ENCODE data around the gene CPEB1.

The CPEB1 gene

GRCh38 chr15:82647045-82647834 lies at the start of gene CPEB1:
TSS of gene CPEB1 (minus strand) at chr15:82647363. CDS start at chr15:82628459, 18,904 bp downstream.
- Mint-ChIP-seq H3K9me3 (no peaks in the 10 kb centered on the region), H3K27ac (peak within 1 kb of the TSS; percentile 21), H3K4me3 (peak within 1 kb of the TSS; percentile 79), H3K27me3 (peaks cover 23% of the 10 kb centered on the region), H3K4me1 (peaks cover 4% of the 10 kb centered on the region), H3K36me3 (no peaks in the 10 kb centered on the region)

GRCh38 chr15:82692171-82692570 lies 45.0 kb upstream of the CPEB1 start:
- H3K4me1 Mint-ChIP-seq: no peaks in the 10 kb centered on the region
- no peak overlapping the region for H3K4me3 Mint-ChIP-seq
- H3K27ac Mint-ChIP-seq: no peak overlapping the region
- H3K9me3 Mint-ChIP-seq: no peaks in the 10 kb centered on the region
- no peaks in the 10 kb centered on the region for H3K36me3 Mint-ChIP-seq
- no peaks in the 10 kb centered on the region for H3K27me3 Mint-ChIP-seq

- Mint-ChIP-seq H3K36me3 (no peaks in the 10 kb centered on the region), H3K27ac (no peak overlapping the region), H3K4me3 (no peak overlapping the region), H3K4me1 (no peaks in the 10 kb centered on the region), H3K27me3 (no peaks in the 10 kb centered on the region), H3K9me3 (no peaks in the 10 kb centered on the region)
Measured at GRCh38 chr15:82689147-82689546, 42.0 kb upstream of the CPEB1 start.

GRCh38 chr15:82688691-82689090 lies 41.5 kb upstream of the CPEB1 start:
- Mint-ChIP-seq H3K36me3 (no peaks in the 10 kb centered on the region), H3K27ac (no peak overlapping the region), H3K4me3 (no peak overlapping the region)

GRCh38 chr15:82681371-82681770 lies 34.2 kb upstream of the CPEB1 start:
- Mint-ChIP-seq H3K9me3 (no peaks in the 10 kb centered on the region), H3K4me1 (peaks cover 16% of the 10 kb centered on the region), H3K4me3 (peak overlapping the region; percentile 92), H3K27me3 (no peaks in the 10 kb centered on the region), H3K36me3 (no peaks in the 10 kb centered on the region), H3K27ac (peak overlapping the region; percentile 76)

More at GRCh38 chr15:82688691-82689090, 41.5 kb upstream of the CPEB1 start:
- no peaks in the 10 kb centered on the region for H3K9me3 Mint-ChIP-seq
- H3K4me1 Mint-ChIP-seq: no peaks in the 10 kb centered on the region
- H3K27me3 Mint-ChIP-seq: no peaks in the 10 kb centered on the region

- H3K36me3 Mint-ChIP-seq: no peaks in the 10 kb centered on the region
- H3K4me1 Mint-ChIP-seq: peaks cover 16% of the 10 kb centered on the region
- H3K27me3 Mint-ChIP-seq: no peaks in the 10 kb centered on the region
- H3K9me3 Mint-ChIP-seq: no peaks in the 10 kb centered on the region
- peak overlapping the region; percentile 89 for H3K27ac Mint-ChIP-seq
- peak overlapping the region; percentile 92 for H3K4me3 Mint-ChIP-seq
Measured at GRCh38 chr15:82680200-82681102, 33.3 kb upstream of the CPEB1 start.

- no peaks in the 10 kb centered on the region for H3K36me3 Mint-ChIP-seq
- H3K9me3 Mint-ChIP-seq: no peaks in the 10 kb centered on the region
- no peak overlapping the region for H3K27ac Mint-ChIP-seq
- peak overlapping the region; percentile 92 for H3K4me3 Mint-ChIP-seq
- H3K4me1 Mint-ChIP-seq: peaks cover 16% of the 10 kb centered on the region
- H3K27me3 Mint-ChIP-seq: no peaks in the 10 kb centered on the region
Measured at GRCh38 chr15:82679626-82680199, 32.5 kb upstream of the CPEB1 start.

GRCh38 chr15:82677720-82678323 lies 30.7 kb upstream of the CPEB1 start:
- H3K36me3 Mint-ChIP-seq: no peaks in the 10 kb centered on the region
- no peak overlapping the region for H3K27ac Mint-ChIP-seq
- H3K9me3 Mint-ChIP-seq: no peaks in the 10 kb centered on the region
- no peak overlapping the region for H3K4me3 Mint-ChIP-seq
- peaks cover 16% of the 10 kb centered on the region for H3K4me1 Mint-ChIP-seq
- H3K27me3 Mint-ChIP-seq: no peaks in the 10 kb centered on the region

GRCh38 chr15:82674873-82675272 lies 27.7 kb upstream of the CPEB1 start:
- no peaks in the 10 kb centered on the region for H3K9me3 Mint-ChIP-seq
- H3K27ac Mint-ChIP-seq: no peak overlapping the region
- H3K4me1 Mint-ChIP-seq: peaks cover 4% of the 10 kb centered on the region
- no peaks in the 10 kb centered on the region for H3K36me3 Mint-ChIP-seq
- H3K27me3 Mint-ChIP-seq: no peaks in the 10 kb centered on the region
- no peak overlapping the region for H3K4me3 Mint-ChIP-seq

- Mint-ChIP-seq H3K27me3 (no peaks in the 10 kb centered on the region), H3K36me3 (no peaks in the 10 kb centered on the region), H3K4me1 (no peaks in the 10 kb centered on the region), H3K9me3 (no peaks in the 10 kb centered on the region), H3K27ac (no peak overlapping the region), H3K4me3 (no peak overlapping the region)
Measured at GRCh38 chr15:82670699-82671098, 23.5 kb upstream of the CPEB1 start.

- Mint-ChIP-seq H3K4me1 (no peaks in the 10 kb centered on the region), H3K9me3 (no peaks in the 10 kb centered on the region), H3K27ac (no peak overlapping the region), H3K27me3 (peaks cover 7% of the 10 kb centered on the region), H3K4me3 (no peak overlapping the region), H3K36me3 (no peaks in the 10 kb centered on the region)
Measured at GRCh38 chr15:82666606-82667005, 19.4 kb upstream of the CPEB1 start.

- no peaks in the 10 kb centered on the region for H3K4me1 Mint-ChIP-seq
- no peak overlapping the region for H3K27ac Mint-ChIP-seq
- H3K36me3 Mint-ChIP-seq: no peaks in the 10 kb centered on the region
Measured at GRCh38 chr15:82664021-82664420, 16.9 kb upstream of the CPEB1 start.

GRCh38 chr15:82663186-82663600 lies 16.0 kb upstream of the CPEB1 start:
- H3K4me3 Mint-ChIP-seq: no peak overlapping the region
- H3K4me1 Mint-ChIP-seq: no peaks in the 10 kb centered on the region

More at GRCh38 chr15:82664021-82664420, 16.9 kb upstream of the CPEB1 start:
- H3K9me3 Mint-ChIP-seq: no peaks in the 10 kb centered on the region
- H3K4me3 Mint-ChIP-seq: no peak overlapping the region
- H3K27me3 Mint-ChIP-seq: peaks cover 7% of the 10 kb centered on the region

GRCh38 chr15:82662641-82663040 lies 15.5 kb upstream of the CPEB1 start:
- no peaks in the 10 kb centered on the region for H3K4me1 Mint-ChIP-seq
- no peaks in the 10 kb centered on the region for H3K9me3 Mint-ChIP-seq
- no peak overlapping the region for H3K27ac Mint-ChIP-seq
- H3K4me3 Mint-ChIP-seq: no peak overlapping the region
- peaks cover 7% of the 10 kb centered on the region for H3K27me3 Mint-ChIP-seq
- no peaks in the 10 kb centered on the region for H3K36me3 Mint-ChIP-seq

More at GRCh38 chr15:82663186-82663600, 16.0 kb upstream of the CPEB1 start:
- Mint-ChIP-seq H3K36me3 (no peaks in the 10 kb centered on the region), H3K27ac (no peak overlapping the region), H3K9me3 (no peaks in the 10 kb centered on the region), H3K27me3 (peaks cover 7% of the 10 kb centered on the region)

GRCh38 chr15:82660378-82660777 lies 13.2 kb upstream of the CPEB1 start:
- H3K27ac Mint-ChIP-seq: no peak overlapping the region
- H3K4me3 Mint-ChIP-seq: no peak overlapping the region
- H3K36me3 Mint-ChIP-seq: no peaks in the 10 kb centered on the region
- no peaks in the 10 kb centered on the region for H3K9me3 Mint-ChIP-seq
- peaks cover 7% of the 10 kb centered on the region for H3K27me3 Mint-ChIP-seq
- H3K4me1 Mint-ChIP-seq: no peaks in the 10 kb centered on the region

Measured in activated naive CD4-positive, alpha-beta T cell treated with anti-CD3 and anti-CD28 coated beads, Interleukin-2, amount 50 U/mL, for 24 hours (primary cell).